Activated B cell treated with CpG ODN at 0.5 μM for 24 hours (primary cell): Measurements from ENCODE around the gene ST6GAL2. TPM values are rescaled to one million over a fixed set of nuclear protein-coding genes. Genes with fewer than 3 reads are reported as not detected.

Experiments
- ATAC-seq: fragments of 200-7000 bp; cut with Tn5 transposase; one replicate; pipeline ENCODE4 v1.10.0; 2021; ENCODE audit warnings: low read depth, mild to moderate bottlenecking, moderate library complexity
- CTCF ChIA-PET: fragments of 350-600 bp; sonication (Branson Sonifier 250); formaldehyde crosslinking; loops from one replicate; lab custom pipeline; 2021; ENCODE audit warnings: antibody characterized with exemption; lab: Charles Lee
- POLR2A ChIA-PET: fragments of 350-600 bp; sonication (Branson Sonifier 250); formaldehyde crosslinking; loops from one replicate; lab custom pipeline; 2021; ENCODE audit warnings: antibody characterized with exemption; lab: Charles Lee
- DNase-seq: peaks from one replicate; pipeline ENCODE4 v3.0.0; 2022
- H3K27ac Mint-ChIP-seq: one replicate; pipeline ENCODE4 v1.8.0; 2020; ENCODE audit warnings: mixed read lengths
- H3K27me3 Mint-ChIP-seq: one replicate; pipeline ENCODE4 v1.8.0; 2021; ENCODE audit warnings: mixed read lengths
- H3K36me3 Mint-ChIP-seq: one replicate; pipeline ENCODE4 v1.8.0; 2021; ENCODE audit warnings: low read depth, mixed read lengths
- H3K4me1 Mint-ChIP-seq: one replicate; pipeline ENCODE4 v1.8.0; 2021; ENCODE audit warnings: mixed read lengths
- H3K4me3 Mint-ChIP-seq: one replicate; pipeline ENCODE4 v1.8.0; 2020; ENCODE audit warnings: mild to moderate bottlenecking, mixed read lengths
- H3K9me3 Mint-ChIP-seq: one replicate; pipeline ENCODE4 v1.8.0; 2020; ENCODE audit warnings: mixed read lengths
- CTCF ChIP-seq: fragments of 200-600 bp; IDR thresholded peaks from one replicate; pipeline ENCODE4 v1.8.0; 2022; ENCODE audit warnings: antibody characterized with exemption, mild to moderate bottlenecking
- intact Hi-C: fragments of 100-400 bp; cut with micrococcal nuclease; formaldehyde crosslinking; loops from one replicate; pipeline ENCODE4 v1.15.1; 2024
- total RNA-seq: library from RNA; stranded (reverse); gene quantifications from 2 replicates; pipeline ENCODE4 v1.2.3, GENCODE V29; 2022

ST6GAL2 gene
- total RNA-seq, 1 donor from 2014 or later: not detected

GRCh38 chr2:106864051-106864450 lies 21.9 kb downstream of the ST6GAL2 start:
- ChIA-PET POLR2A (no interaction called here), CTCF (no interaction called here)
- no peaks in the 10 kb centered on the region for H3K36me3 Mint-ChIP-seq
- no peak for TF ChIP-seq CTCF
- H3K4me1 Mint-ChIP-seq: no peaks in the 10 kb centered on the region
- no peak overlapping the region for H3K27ac Mint-ChIP-seq
- ATAC-seq (no peak), DNase-seq (no peak)
- H3K4me3 Mint-ChIP-seq: no peak overlapping the region
- intact Hi-C loops: no loop called here
- H3K27me3 Mint-ChIP-seq: no peaks in the 10 kb centered on the region
- peaks cover 6% of the 10 kb centered on the region for H3K9me3 Mint-ChIP-seq

- H3K36me3 Mint-ChIP-seq: no peaks in the 10 kb centered on the region
- intact Hi-C loops: no loop called here
- H3K9me3 Mint-ChIP-seq: peaks cover 6% of the 10 kb centered on the region
- no peaks in the 10 kb centered on the region for H3K4me1 Mint-ChIP-seq
- ChIA-PET POLR2A (no interaction called here), CTCF (no interaction called here)
- no peak for TF ChIP-seq CTCF
- H3K4me3 Mint-ChIP-seq: no peak overlapping the region
- H3K27ac Mint-ChIP-seq: no peak overlapping the region
- ATAC-seq (no peak), DNase-seq (no peak)
- no peaks in the 10 kb centered on the region for H3K27me3 Mint-ChIP-seq
These were observed 22.6 kb downstream of the ST6GAL2 start for GRCh38 chr2:106863387-106863786.

GRCh38 chr2:106859498-106859897 lies 26.5 kb downstream of the ST6GAL2 start:
- no peak for TF ChIP-seq CTCF
- ChIA-PET POLR2A (no interaction called here), CTCF (no interaction called here)
- no peaks in the 10 kb centered on the region for H3K4me1 Mint-ChIP-seq
- no peak overlapping the region for H3K4me3 Mint-ChIP-seq
- ATAC-seq (no peak), DNase-seq (no peak)
- intact Hi-C loops: no loop called here
- no peaks in the 10 kb centered on the region for H3K36me3 Mint-ChIP-seq
- H3K9me3 Mint-ChIP-seq: peaks cover 6% of the 10 kb centered on the region
- no peaks in the 10 kb centered on the region for H3K27me3 Mint-ChIP-seq
- H3K27ac Mint-ChIP-seq: no peak overlapping the region

GRCh38 chr2:106858810-106859209 lies 27.2 kb downstream of the ST6GAL2 start:
- H3K4me1 Mint-ChIP-seq: no peaks in the 10 kb centered on the region
- ATAC-seq (no peak), DNase-seq (no peak)
- no peaks in the 10 kb centered on the region for H3K36me3 Mint-ChIP-seq
- no peak overlapping the region for H3K27ac Mint-ChIP-seq
- H3K9me3 Mint-ChIP-seq: peaks cover 6% of the 10 kb centered on the region
- intact Hi-C loops: no loop called here
- no peaks in the 10 kb centered on the region for H3K27me3 Mint-ChIP-seq
- CTCF ChIA-PET: no interaction called here
- POLR2A ChIA-PET: no interaction called here
- no peak for TF ChIP-seq CTCF
- H3K4me3 Mint-ChIP-seq: no peak overlapping the region

GRCh38 chr2:106857882-106858478 lies 28.0 kb downstream of the ST6GAL2 start:
- Mint-ChIP-seq H3K36me3 (no peaks in the 10 kb centered on the region), H3K4me1 (no peaks in the 10 kb centered on the region), H3K27ac (no peak overlapping the region), H3K9me3 (peaks cover 6% of the 10 kb centered on the region), H3K4me3 (no peak overlapping the region), H3K27me3 (no peaks in the 10 kb centered on the region)
- ChIA-PET CTCF (no interaction called here), POLR2A (no interaction called here)
- no peak for ATAC-seq
- no peak for TF ChIP-seq CTCF
- DNase-seq: no peak
- intact Hi-C loops: no loop called here
